K562 (cell line): ENCODE data around the gene SLC19A1. TPM values are rescaled to one million over a fixed set of nuclear protein-coding genes. Genes with fewer than 3 reads are reported as not detected.

Experiments
- ATF7 ChIP-seq: fragments of 450-650 bp; IDR thresholded peaks from 2 replicates; pipeline ENCODE4 v1.7.1; 2014; ENCODE audit warnings: mild to moderate bottlenecking, moderate library complexity
- CBX2 ChIP-seq: fragments of 200-600 bp; sonication (generic); IDR thresholded peaks from one replicate; pipeline ENCODE4 v1.6.1; 2012; ENCODE audit warnings: mild to moderate bottlenecking, low read length, inconsistent platforms; ENCODE audit not compliant: insufficient read depth, poor library complexity, severe bottlenecking
- E2F8 ChIP-seq: fragments of 450-650 bp; IDR thresholded peaks from 2 replicates; pipeline ENCODE4 v1.7.1; 2018; ENCODE audit warnings: mild to moderate bottlenecking, low read depth; ENCODE audit not compliant: partially characterized antibody
- ELK3 ChIP-seq: fragments of 450-650 bp; formaldehyde crosslinking; IDR thresholded peaks from 2 replicates; pipeline ENCODE4 v1.4.0; 2020; ENCODE audit warnings: mild to moderate bottlenecking
- ILK ChIP-seq: fragments of 450-650 bp; IDR thresholded peaks from 2 replicates; pipeline ENCODE4 v1.6.1; 2016; ENCODE audit warnings: missing genetic modification characterization, low read depth, mild to moderate bottlenecking, missing compliant biosample characterization, moderate library complexity, borderline replicate concordance
- MCM3 ChIP-seq: fragments of 450-650 bp; IDR thresholded peaks from 2 replicates; pipeline ENCODE4 v1.6.1; 2016
- NBN ChIP-seq: fragments of 450-650 bp; IDR thresholded peaks from 2 replicates; pipeline ENCODE4 v1.6.1; 2016; ENCODE audit warnings: low read depth, mild to moderate bottlenecking
- NFIC ChIP-seq: fragments of 450-650 bp; IDR thresholded peaks from 2 replicates; pipeline ENCODE4 v1.6.1; 2017; ENCODE audit warnings: mild to moderate bottlenecking, inconsistent platforms
- NUFIP1 ChIP-seq: fragments of 450-650 bp; IDR thresholded peaks from 2 replicates; pipeline ENCODE4 v1.6.1; 2018; ENCODE audit not compliant: partially characterized antibody
- PPARD ChIP-seq: fragments of 250-450 bp; sonication (Bioruptor Pico); IDR thresholded peaks from 2 replicates; pipeline ENCODE4 v1.8.0; 2022; ENCODE audit warnings: inconsistent platforms, mild to moderate bottlenecking, moderate library complexity
- PTRF ChIP-seq: fragments of 450-650 bp; IDR thresholded peaks from 2 replicates; pipeline ENCODE4 v1.6.1; 2016; ENCODE audit warnings: mild to moderate bottlenecking, missing genetic modification characterization, missing compliant biosample characterization
- RFX1 ChIP-seq: fragments of 450-650 bp; IDR thresholded peaks from 2 replicates; pipeline ENCODE4 v1.6.1; 2016; ENCODE audit warnings: mild to moderate bottlenecking, moderate library complexity
- ZNF184 ChIP-seq: sonication (generic); formaldehyde crosslinking; IDR thresholded peaks from 2 replicates; pipeline ENCODE4 v1.5.0; 2020; ENCODE audit warnings: missing genetic modification reagents
- ZNF280A ChIP-seq: fragments of 450-650 bp; IDR thresholded peaks from 2 replicates; pipeline ENCODE4 v1.6.1; 2018; ENCODE audit warnings: mild to moderate bottlenecking, low read depth; ENCODE audit not compliant: partially characterized antibody
- ZNF57 ChIP-seq: fragments of 450-650 bp; formaldehyde crosslinking; IDR thresholded peaks from 2 replicates; pipeline ENCODE4 v1.4.0; 2020; ENCODE audit warnings: mild to moderate bottlenecking, moderate library complexity
- ZZZ3 ChIP-seq: fragments of 450-650 bp; IDR thresholded peaks from 2 replicates; pipeline ENCODE4 v1.6.1; 2016; ENCODE audit warnings: antibody characterized with exemption, mild to moderate bottlenecking, moderate library complexity
- polyA plus RNA-seq, 8 experiments: library from polyadenylated mRNA; depleted of rRNA in 4 of 8; stranded (reverse) in 5 of 8; unstranded in 3 of 8; fragments of >200 nt; fragmentation: Nextera tagmentation in 2 of 8; fragmentation: Illumina TruSeq in 1 of 8; extraction: Ambion mirVana in 2 of 8; extraction: Trizol in 1 of 8; gene quantifications; 2 replicates each; pipeline versions ENCODE4 v1.2.1 to v1.2.3, GENCODE V29; 2011 to 2014; ENCODE audit warnings: inconsistent platforms in 1 of 8, missing spikeins in 1 of 8
- total RNA-seq, 7 experiments: library from RNA; depleted of rRNA in 6 of 7; stranded (reverse); fragments of >200 nt in 6 of 7; fragmentation: Illumina TruSeq in 2 of 7; extraction: Trizol in 2 of 7; gene quantifications; 2 replicates each; pipeline versions ENCODE4 v1.2.1 to v1.2.3, GENCODE V29; 2011 to 2021; ENCODE audit warnings: low replicate concordance in 1 of 7
- TF ChIP-seq, protein P1 (sequence below): IDR thresholded peaks from 2 replicates; pipeline ENCODE4 v1.6.1; 2016; ENCODE audit warnings: missing genetic modification characterization, missing compliant biosample characterization
- TF ChIP-seq, protein P2 (sequence below): sonication (generic); formaldehyde crosslinking; IDR thresholded peaks from 2 replicates; pipeline ENCODE4 v1.8.1; 2023; ENCODE audit warnings: mild to moderate bottlenecking, missing genetic modification reagents
- TF ChIP-seq, protein P3 (sequence below): fragments of 250-450 bp; sonication (Bioruptor Pico); IDR thresholded peaks from 2 replicates; pipeline ENCODE4 v1.9.0; 2021; ENCODE audit warnings: mild to moderate bottlenecking

Gene SLC19A1
- total and polyA plus RNA-seq, 9 of the 15 experiments (the other 6 are each of a cell fraction or from before 2014, with no cell fraction given) = 0.65 to 88.7 (median 12.0) TPM

DNA sequence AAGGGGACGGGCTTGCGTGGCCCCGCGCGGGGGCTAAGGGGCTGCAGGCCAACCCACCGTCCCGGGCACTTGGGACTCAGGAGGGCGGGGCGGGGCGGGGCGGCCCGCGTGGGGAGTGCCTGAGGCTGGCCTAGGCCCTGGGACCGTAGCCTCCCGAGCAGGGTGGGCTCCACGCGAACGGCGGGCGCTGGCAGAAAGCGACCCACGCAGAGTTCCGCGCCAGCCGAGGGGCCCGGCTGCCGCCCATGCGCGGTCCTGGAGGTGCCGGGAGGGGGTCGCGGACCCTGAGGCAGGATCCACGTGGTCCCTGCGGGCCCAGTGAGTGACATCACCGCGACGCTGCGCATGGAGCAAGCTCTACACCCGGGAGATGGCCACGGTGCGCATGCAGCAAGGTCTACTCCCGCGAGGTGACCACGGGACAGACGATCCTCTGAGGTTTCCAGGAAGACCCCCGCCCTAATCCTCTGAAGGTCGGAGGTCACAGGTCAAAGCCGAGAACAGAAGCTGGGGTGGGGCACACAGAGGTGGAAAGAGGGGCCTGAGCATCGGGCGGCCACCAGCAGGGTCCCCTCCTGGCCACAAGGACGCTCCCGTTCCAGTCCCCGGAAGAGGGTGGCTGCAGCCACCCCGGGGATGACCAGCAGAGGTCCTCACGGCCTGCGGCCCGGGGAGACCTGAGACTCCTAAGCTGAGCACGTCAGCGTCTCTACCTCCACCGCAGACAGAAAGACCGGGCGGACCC lies 13.5 kb upstream of the SLC19A1 start (continued):
- TF ChIP-seq ZZZ3 (no peak), PPARD (CRISPR knock-in tag) (no peak), ELK3 (CRISPR knock-in tag) (no peak), PTRF (tag) (no peak), NFIC (no peak), ZNF184 (CRISPR knock-in tag) (no peak), NBN (peak; percentile 68; the same call in 1 of the 2 replicates), ATF7 (peak; percentile 95), RFX1 (no peak), NUFIP1 (no peak), CBX2 (no peak), ZNF57 (no peak), ILK (tag) (no peak), E2F8 (no peak), MCM3 (no peak), ZNF280A (no peak)
- TF ChIP-seq, protein P1, sequence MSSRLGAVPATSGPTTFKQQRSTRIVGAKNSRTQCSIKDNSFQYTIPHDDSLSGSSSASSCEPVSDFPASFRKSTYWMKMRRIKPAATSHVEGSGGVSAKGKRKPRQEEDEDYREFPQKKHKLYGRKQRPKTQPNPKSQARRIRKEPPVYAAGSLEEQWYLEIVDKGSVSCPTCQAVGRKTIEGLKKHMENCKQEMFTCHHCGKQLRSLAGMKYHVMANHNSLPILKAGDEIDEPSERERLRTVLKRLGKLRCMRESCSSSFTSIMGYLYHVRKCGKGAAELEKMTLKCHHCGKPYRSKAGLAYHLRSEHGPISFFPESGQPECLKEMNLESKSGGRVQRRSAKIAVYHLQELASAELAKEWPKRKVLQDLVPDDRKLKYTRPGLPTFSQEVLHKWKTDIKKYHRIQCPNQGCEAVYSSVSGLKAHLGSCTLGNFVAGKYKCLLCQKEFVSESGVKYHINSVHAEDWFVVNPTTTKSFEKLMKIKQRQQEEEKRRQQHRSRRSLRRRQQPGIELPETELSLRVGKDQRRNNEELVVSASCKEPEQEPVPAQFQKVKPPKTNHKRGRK (tag) = no peak
- TF ChIP-seq, protein P2, sequence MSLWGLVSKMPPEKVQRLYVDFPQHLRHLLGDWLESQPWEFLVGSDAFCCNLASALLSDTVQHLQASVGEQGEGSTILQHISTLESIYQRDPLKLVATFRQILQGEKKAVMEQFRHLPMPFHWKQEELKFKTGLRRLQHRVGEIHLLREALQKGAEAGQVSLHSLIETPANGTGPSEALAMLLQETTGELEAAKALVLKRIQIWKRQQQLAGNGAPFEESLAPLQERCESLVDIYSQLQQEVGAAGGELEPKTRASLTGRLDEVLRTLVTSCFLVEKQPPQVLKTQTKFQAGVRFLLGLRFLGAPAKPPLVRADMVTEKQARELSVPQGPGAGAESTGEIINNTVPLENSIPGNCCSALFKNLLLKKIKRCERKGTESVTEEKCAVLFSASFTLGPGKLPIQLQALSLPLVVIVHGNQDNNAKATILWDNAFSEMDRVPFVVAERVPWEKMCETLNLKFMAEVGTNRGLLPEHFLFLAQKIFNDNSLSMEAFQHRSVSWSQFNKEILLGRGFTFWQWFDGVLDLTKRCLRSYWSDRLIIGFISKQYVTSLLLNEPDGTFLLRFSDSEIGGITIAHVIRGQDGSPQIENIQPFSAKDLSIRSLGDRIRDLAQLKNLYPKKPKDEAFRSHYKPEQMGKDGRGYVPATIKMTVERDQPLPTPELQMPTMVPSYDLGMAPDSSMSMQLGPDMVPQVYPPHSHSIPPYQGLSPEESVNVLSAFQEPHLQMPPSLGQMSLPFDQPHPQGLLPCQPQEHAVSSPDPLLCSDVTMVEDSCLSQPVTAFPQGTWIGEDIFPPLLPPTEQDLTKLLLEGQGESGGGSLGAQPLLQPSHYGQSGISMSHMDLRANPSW (CRISPR knock-in tag) = no peak
- TF ChIP-seq, protein P3, sequence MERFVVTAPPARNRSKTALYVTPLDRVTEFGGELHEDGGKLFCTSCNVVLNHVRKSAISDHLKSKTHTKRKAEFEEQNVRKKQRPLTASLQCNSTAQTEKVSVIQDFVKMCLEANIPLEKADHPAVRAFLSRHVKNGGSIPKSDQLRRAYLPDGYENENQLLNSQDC (CRISPR knock-in tag) = no peak
